ENCODE data around the gene CAPN14. TPM values are rescaled to one million over a fixed set of nuclear protein-coding genes. Genes with fewer than 3 reads are reported as not detected.

CAPN14 gene
- total RNA-seq, 1 donor from 2014 or later, result 0.13 TPM

DNA sequence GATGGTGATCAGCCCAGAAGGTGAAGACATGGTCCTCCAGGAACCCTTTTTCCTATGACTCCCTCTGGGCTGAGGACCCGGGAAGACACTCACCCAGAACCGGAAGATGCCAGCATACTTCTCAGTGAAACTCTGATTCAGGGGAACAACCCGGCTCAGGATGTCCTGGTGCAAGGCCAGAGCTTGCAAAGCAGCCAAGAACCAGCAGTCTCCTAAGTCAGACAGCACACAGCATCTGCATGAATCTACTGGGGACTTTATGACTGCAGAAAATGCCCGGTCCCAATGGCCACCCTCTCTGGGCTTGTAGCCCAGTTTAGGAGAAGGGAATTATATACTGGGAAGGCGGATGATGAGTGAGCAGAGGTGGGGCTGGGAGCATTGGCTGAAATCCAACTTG is 15.3 kb downstream of the CAPN14 start:
- Mint-ChIP-seq H3K9me3 (ENCODE audit: unreplicated experiment) (no peaks in the 10 kb centered on the region), H3K27me3 (ENCODE audit: unreplicated experiment) (peaks cover 7% of the 10 kb centered on the region), H3K4me1 (ENCODE audit: unreplicated experiment) (peaks cover 12% of the 10 kb centered on the region), H3K36me3 (ENCODE audit: low read depth, unreplicated experiment) (no peaks in the 10 kb centered on the region), H3K4me3 (ENCODE audit: unreplicated experiment) (no peak overlapping the region), H3K27ac (ENCODE audit: unreplicated experiment) (no peak overlapping the region)
- DNase-seq (ENCODE audit: low spot score), result no peak
- TF ChIP-seq, protein P1, sequence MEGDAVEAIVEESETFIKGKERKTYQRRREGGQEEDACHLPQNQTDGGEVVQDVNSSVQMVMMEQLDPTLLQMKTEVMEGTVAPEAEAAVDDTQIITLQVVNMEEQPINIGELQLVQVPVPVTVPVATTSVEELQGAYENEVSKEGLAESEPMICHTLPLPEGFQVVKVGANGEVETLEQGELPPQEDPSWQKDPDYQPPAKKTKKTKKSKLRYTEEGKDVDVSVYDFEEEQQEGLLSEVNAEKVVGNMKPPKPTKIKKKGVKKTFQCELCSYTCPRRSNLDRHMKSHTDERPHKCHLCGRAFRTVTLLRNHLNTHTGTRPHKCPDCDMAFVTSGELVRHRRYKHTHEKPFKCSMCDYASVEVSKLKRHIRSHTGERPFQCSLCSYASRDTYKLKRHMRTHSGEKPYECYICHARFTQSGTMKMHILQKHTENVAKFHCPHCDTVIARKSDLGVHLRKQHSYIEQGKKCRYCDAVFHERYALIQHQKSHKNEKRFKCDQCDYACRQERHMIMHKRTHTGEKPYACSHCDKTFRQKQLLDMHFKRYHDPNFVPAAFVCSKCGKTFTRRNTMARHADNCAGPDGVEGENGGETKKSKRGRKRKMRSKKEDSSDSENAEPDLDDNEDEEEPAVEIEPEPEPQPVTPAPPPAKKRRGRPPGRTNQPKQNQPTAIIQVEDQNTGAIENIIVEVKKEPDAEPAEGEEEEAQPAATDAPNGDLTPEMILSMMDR (IDR thresholded peaks at IDR 0.05; ENCODE audit: unreplicated experiment), result no peak

GRCh38 chr2:31200972-31201371 is 16.3 kb downstream of the CAPN14 start:
- DNase-seq (ENCODE audit: low spot score), result no peak
- H3K4me1 Mint-ChIP-seq (ENCODE audit: unreplicated experiment), result peaks cover 12% of the 10 kb centered on the region
- H3K4me3 Mint-ChIP-seq (ENCODE audit: unreplicated experiment), result no peak overlapping the region
- TF ChIP-seq, protein P1 (IDR thresholded peaks at IDR 0.05; ENCODE audit: unreplicated experiment), result no peak
- peaks cover 7% of the 10 kb centered on the region for H3K27me3 Mint-ChIP-seq (ENCODE audit: unreplicated experiment)
- no peaks in the 10 kb centered on the region for H3K9me3 Mint-ChIP-seq (ENCODE audit: unreplicated experiment)
- H3K27ac Mint-ChIP-seq (ENCODE audit: unreplicated experiment), result no peak overlapping the region
- H3K36me3 Mint-ChIP-seq (ENCODE audit: low read depth, unreplicated experiment), result no peaks in the 10 kb centered on the region

GRCh38 chr2:31199206-31199605 is 18.1 kb downstream of the CAPN14 start:
- Mint-ChIP-seq H3K27ac (ENCODE audit: unreplicated experiment) (no peak overlapping the region), H3K4me1 (ENCODE audit: unreplicated experiment) (peaks cover 12% of the 10 kb centered on the region), H3K36me3 (ENCODE audit: low read depth, unreplicated experiment) (no peaks in the 10 kb centered on the region), H3K27me3 (ENCODE audit: unreplicated experiment) (peaks cover 4% of the 10 kb centered on the region), H3K9me3 (ENCODE audit: unreplicated experiment) (no peaks in the 10 kb centered on the region), H3K4me3 (ENCODE audit: unreplicated experiment) (no peak overlapping the region)
- DNase-seq (ENCODE audit: low spot score), result no peak
- TF ChIP-seq, protein P1 (IDR thresholded peaks at IDR 0.05; ENCODE audit: unreplicated experiment), result no peak

- peaks cover 4% of the 10 kb centered on the region for H3K27me3 Mint-ChIP-seq (ENCODE audit: unreplicated experiment)
- H3K36me3 Mint-ChIP-seq (ENCODE audit: low read depth, unreplicated experiment), result no peaks in the 10 kb centered on the region
- H3K9me3 Mint-ChIP-seq (ENCODE audit: unreplicated experiment), result no peaks in the 10 kb centered on the region
- TF ChIP-seq, protein P1 (IDR thresholded peaks at IDR 0.05; ENCODE audit: unreplicated experiment), result no peak
- no peak overlapping the region for H3K27ac Mint-ChIP-seq (ENCODE audit: unreplicated experiment)
- H3K4me3 Mint-ChIP-seq (ENCODE audit: unreplicated experiment), result no peak overlapping the region
- H3K4me1 Mint-ChIP-seq (ENCODE audit: unreplicated experiment), result peaks cover 15% of the 10 kb centered on the region
- DNase-seq (ENCODE audit: low spot score), result no peak
Observed at GRCh38 chr2:31197669-31198068, 19.6 kb downstream of the CAPN14 start.

GRCh38 chr2:31197166-31197565 is 20.1 kb downstream of the CAPN14 start:
- Mint-ChIP-seq H3K27me3 (ENCODE audit: unreplicated experiment) (peaks cover 4% of the 10 kb centered on the region), H3K36me3 (ENCODE audit: low read depth, unreplicated experiment) (no peaks in the 10 kb centered on the region), H3K9me3 (ENCODE audit: unreplicated experiment) (no peaks in the 10 kb centered on the region), H3K4me3 (ENCODE audit: unreplicated experiment) (no peak overlapping the region), H3K4me1 (ENCODE audit: unreplicated experiment) (peaks cover 15% of the 10 kb centered on the region), H3K27ac (ENCODE audit: unreplicated experiment) (no peak overlapping the region)
- no peak for DNase-seq (ENCODE audit: low spot score)
- TF ChIP-seq, protein P1 (IDR thresholded peaks at IDR 0.05; ENCODE audit: unreplicated experiment), result no peak
